NCI-H1436 treated with DMSO at 0.1 percent for 48 hours (cell line): ENCODE results near the gene SDHA.
A peak's percentile ranks its signal among the peaks of the same experiment; 100 is the strongest.
"Not testable (repeated sequence)": the region's sequence is repeated elsewhere in the genome, so short reads cannot be mapped to it uniquely, and the experiment has no call there.

Source experiments
- DNase-seq: peaks from one replicate; lab custom pipeline; 2025; lab: John Stamatoyannopoulos, UW

SDHA gene

DNA sequence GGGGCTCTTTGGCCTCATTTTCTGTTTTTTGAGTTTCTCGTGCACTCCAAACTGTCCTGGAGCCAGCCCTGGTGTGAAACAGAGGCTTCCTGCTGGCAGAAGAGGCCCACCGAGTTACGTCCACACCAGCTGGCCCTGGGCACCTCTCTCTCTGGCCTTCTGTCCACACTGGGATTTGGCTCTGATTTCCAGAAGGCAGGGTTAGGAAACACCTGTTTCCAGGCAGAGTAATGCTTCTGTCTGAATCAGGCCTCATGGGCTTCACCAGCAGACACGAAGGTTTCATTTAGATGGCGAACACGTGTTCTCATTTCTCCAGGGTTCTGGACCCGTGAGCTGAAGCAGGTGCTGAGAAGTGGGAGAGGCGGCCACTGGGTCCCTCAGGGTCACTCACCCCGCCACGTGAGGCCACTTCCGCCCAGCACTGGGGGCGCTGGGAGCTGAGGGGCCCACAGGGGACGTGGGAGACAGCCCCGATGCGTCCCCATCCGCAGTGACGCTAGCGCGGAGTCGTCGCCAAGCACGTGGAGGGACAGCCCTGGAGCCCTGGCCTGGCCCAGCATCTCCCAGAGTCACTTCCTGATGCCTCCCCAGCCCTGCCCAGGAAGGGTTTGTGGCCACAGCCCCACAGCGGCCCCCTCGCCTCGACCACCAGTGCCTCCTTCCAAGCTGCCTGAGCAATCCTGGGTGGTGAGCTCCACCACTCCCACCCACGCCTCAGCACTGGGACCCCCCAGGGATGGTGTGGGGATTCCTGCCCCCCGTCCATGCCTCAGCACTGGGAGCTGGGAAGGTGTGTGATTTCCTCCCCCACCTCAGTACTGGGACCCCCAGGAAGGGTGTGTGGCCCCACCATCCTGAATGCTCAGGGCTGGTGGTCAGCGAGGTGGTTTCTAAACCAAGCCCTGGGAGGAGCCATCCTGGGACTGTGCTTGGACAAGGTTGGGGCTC, 31.8 kb upstream of the SDHA start:
- no peak for DNase-seq

DNA sequence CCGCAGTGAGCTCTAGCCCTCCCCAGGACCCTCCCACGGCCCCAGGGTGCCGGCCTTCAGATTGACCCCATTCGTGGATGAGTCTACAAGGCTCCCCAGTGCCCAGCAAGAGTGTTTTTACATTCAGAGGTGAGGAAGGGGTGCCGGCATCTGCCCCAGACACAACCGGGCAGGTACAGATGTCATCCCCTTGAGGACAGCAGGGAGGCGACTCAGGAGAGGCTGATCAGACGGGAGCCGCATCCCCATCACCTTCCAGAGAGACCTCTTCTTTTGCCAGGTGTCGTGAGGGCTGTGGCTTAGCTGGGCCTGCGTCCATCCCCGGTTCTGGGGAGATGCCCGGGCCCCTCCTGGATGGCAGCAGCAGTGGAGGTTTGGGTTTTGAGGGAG, 31.1 kb upstream of the SDHA start:
- DNase-seq = no peak

- DNase-seq = no peak
Observed at GRCh38 chr5:187617-188451, 30.3 kb upstream of the SDHA start.

DNA sequence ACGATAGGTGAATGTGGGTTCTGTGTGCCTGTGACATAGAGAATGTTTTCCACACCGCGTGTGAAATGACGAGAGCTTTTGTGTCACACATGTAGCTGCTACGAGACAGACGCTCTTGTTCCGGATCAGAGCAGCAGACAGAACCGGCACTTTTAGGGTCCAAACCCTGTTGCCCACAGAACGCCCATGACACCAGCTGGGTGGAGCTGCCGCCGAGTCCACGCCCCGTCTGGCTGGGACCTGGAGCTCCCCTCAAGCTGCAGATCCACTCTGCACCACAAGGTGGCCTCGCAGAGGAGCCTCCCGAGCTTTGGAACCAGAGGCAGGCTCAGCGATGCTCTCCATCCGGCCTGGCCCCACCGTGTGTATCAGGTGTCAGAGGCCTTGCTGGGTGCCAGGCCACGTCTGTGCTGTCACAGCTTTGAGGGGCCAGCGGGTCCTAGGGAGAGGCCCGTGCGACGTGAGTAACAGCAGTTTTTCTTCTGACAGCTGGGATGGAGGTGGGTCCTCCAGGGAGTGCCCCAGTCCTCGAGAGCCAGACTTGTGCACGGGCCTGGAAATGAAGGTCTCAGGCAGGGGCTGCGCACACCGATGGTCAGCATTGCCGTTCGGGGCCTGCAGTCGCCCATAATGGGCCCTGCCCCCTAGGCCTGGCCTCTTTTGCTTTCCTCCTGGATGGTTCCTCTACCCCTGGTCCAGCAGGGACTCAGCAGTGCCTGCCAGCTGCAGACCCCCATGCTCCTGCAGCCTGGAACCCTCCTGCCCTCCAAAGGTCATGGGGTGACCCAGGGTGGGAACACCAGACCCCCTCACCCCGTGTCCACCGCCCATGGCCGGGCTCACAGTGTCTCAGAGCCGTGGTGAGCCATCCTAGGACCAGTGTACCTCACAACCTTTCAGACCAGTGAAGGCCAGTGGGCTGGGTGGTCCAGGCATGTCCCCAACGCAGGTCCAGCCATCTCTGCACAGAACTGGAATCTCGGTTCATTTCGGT, 29.3 kb upstream of the SDHA start:
- peak; percentile 64 for DNase-seq

- DNase-seq = no peak
Observed at GRCh38 chr5:189486-189885, 28.6 kb upstream of the SDHA start.

DNA sequence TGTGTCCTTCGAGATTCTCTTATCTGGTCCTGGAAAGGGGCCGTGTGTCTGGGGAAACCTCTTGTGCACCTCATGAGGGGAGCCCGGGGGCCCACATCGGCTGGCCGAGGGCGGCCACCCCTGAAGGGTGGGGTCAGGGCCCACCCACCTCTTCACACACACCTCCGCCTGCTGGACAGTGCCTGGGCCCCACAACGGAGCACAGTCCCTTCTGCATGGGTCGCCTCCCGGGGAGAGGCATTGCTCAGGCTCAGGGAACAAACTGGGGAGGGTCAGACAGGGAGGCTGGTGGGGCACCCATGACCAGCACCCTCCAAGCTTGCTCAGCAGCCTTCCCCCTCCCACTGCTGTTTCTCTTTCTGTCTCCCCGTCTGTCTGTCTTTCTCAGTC, 28.1 kb upstream of the SDHA start:
- DNase-seq = no peak

DNA sequence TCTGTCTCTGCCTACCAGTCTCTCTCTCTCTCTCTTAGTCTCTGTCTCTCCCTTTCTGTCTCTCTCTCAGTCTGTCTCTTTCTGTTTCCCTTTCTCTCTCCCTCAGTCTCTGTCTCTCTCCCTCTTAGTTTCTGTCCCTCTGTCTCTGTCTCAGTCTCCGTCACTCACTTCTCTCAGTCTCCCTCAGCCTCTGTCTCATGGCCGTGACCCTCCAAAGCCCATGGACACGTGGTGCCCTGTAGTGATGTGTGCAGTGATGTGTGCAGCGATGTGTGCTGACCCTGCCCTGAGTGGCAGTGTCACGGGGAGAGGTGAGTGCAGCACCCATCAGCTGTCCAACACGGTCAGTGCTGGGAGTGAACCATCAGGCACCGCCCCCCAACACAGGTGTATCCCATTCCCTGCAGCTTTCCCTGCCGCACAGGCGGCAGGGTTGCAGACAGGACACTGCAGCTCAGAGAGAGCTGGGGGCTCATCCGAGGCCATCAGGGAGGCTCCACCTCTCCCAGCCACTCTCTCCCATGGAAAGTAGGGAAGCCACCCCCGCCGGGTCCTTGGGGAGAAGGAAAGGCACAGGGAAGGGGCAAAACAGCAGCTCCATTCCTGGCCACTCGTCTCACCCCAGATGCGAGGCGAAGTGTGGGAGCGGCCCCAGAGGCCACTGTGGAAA, 27.6 kb upstream of the SDHA start:
- no peak for DNase-seq

- DNase-seq = no peak
Observed at GRCh38 chr5:191036-191948, 26.8 kb upstream of the SDHA start, which contains the start of gene LRRC14B. TSS of gene LRRC14B (plus strand) at chr5:191495. CDS start at chr5:191539, 44 bp downstream.

- no peak for DNase-seq
Observed at GRCh38 chr5:191949-192690, 26.0 kb upstream of the SDHA start.

GRCh38 chr5:192691-192969, 25.5 kb upstream of the SDHA start:
- no peak for DNase-seq

DNA sequence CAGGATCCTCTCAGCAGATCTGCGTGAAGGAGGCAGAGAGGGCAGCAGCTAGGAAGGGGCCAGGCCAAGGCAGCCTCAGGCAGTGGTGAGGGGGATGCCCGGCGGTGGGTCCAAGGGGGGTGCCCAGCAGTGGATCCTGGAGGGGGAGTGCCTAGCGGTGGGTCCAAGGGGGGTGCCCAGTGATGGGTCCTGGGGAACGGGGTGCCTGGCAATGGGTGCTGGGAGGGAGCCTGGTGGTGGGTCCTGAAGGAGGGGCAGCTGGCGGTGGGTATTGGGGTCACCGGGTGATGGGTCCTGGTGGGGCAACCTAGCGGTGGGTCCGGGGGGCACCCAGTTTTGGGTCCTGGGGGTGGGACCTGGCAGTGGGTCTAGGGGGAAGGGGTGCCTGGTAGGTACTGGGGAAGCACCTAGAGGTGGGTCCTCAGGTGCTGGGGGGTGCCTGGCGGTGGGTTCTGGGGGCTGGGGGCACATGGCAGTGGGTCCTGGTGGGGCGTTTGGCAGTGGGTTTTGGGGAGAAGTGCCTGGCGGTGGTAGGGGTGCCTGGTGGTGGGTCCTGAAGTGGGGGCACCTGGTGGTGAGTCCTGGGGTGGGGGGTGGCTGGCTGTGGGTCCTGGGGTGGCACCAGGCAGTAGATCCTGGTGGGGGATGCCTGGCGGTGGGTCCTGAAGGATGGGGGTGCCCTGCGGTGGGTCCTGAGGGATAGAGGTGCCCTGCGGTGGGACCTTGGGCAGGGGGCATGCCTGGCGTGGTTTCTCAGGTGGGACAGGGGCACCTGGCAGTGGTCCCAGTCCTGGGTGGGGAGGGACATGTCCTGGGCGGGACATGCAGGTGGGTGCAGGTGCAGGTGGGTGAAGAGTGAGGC, 24.9 kb upstream of the SDHA start:
- no peak for DNase-seq

GRCh38 chr5:194102-194501, 24.0 kb upstream of the SDHA start:
- no peak for DNase-seq

DNA sequence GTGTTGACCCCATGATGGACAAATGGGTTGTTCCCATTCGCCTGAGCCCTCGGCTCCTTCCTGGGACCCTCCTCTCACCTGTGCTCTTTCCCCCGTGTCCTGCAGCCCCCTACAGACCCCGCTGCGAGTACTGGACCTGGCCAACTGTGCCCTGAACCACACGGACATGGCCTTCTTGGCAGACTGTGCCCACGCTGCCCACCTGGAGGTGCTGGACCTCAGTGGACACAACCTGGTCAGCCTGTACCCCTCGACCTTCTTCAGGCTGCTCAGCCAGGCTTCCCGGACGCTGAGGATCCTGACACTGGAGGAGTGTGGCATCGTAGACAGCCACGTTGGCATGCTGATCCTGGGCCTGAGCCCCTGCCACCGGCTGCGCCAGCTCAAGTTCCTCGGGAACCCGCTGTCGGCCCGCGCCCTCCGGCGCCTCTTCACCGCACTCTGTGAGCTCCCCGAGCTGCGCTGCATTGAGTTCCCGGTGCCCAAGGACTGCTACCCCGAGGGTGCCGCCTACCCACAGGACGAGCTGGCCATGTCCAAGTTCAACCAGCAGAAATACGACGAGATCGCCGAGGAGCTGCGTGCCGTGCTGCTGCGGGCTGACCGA, 23.4 kb upstream of the SDHA start:
- no peak for DNase-seq

DNA sequence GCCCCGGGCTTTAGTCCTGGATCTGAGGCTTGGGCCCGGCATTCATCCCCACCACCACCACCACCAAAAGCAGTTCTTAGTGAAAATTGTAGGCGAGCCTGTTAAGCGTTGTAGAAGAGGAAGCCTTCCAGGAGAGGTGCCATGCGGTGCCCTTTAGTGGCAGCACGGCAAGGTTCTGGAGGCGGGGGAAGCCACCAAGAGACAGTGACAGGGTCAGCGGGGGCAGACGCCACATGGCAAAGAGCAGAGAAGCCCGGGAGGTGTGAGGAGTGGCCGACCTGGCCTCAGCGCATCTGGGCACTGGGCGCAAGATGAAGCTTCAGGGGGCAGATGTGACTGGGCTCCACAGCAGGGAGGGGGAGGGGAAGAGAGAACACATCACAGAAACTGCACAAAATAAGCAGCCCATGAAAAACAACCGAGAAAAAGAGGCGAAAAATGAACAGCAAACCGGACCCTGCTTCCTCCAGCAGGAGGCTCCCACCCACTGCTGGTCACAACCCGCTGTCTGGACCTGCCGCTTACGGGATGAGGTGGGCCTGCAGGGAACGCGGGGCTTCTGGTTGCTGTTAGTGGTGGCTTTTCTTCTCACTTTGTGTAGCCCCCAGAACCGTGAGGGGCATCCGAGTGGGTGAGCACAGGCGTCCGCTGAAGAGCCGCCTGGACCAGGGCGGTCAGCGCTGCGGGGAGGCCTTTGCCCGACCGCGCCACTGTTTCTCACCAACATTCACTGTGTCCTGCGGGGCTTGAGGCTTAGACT, 22.5 kb upstream of the SDHA start:
- no peak for DNase-seq

- no peak for DNase-seq
Observed at GRCh38 chr5:196350-196749, 21.8 kb upstream of the SDHA start.

DNA sequence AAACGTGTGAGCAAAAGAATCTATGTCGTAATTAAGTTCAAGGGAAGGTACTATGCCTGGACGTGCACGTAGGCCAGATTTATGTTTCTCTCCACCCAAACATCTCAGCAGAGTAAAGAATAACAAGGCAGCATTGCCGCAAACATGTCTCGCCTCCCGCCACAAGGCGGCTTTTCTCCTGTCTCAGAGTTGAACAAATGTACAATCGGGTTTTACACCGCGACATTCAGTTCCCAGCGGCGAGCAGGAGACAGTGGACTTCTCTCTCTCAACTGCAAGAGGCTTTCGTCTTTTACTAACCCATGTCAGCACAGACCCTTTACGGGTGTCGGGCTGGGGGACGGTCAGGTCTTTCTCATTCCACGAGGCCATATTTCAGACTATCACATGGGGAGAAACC, 21.1 kb upstream of the SDHA start:
- not testable (repeated sequence) for DNase-seq

GRCh38 chr5:197892-198489, 20.1 kb upstream of the SDHA start:
- no peak for DNase-seq
